Osteoblast (primary cell): ENCODE results near the gene FTO. TPM values are rescaled to one million over a fixed set of nuclear protein-coding genes. Genes with fewer than 3 reads are reported as not detected.

Source experiments
- DNase-seq: peaks from one replicate; pipeline ENCODE4 v3.0.0; 2011; ENCODE audit warnings: low spot score, mixed read lengths; ENCODE audit not compliant: insufficient read length; ENCODE audit errors: missing footprints
- H2AFZ ChIP-seq: 2 replicates; pipeline ENCODE4 v1.6.0; 2011; ENCODE audit warnings: mild to moderate bottlenecking, low read length
- H3K27ac ChIP-seq: 2 replicates; pipeline ENCODE4 v1.5.1; 2011; ENCODE audit warnings: mild to moderate bottlenecking, low read depth, low read length, moderate library complexity
- H3K27me3 ChIP-seq: 2 replicates; pipeline ENCODE4 v1.6.0; 2012; ENCODE audit warnings: mild to moderate bottlenecking, control low read depth, inconsistent platforms, low read length, moderate library complexity; ENCODE audit not compliant: insufficient read depth
- H3K36me3 ChIP-seq: 2 replicates; pipeline ENCODE4 v1.5.1; 2011; ENCODE audit warnings: mild to moderate bottlenecking, low read length, control low read depth, moderate library complexity; ENCODE audit not compliant: insufficient read depth
- H3K4me1 ChIP-seq: 2 replicates; pipeline ENCODE4 v1.5.1; 2011; ENCODE audit warnings: mild to moderate bottlenecking, low read length, control low read depth, moderate library complexity; ENCODE audit not compliant: insufficient read depth
- H3K4me2 ChIP-seq: 2 replicates; pipeline ENCODE4 v1.6.0; 2011; ENCODE audit warnings: mild to moderate bottlenecking, low read length; ENCODE audit not compliant: insufficient read depth
- H3K4me3 ChIP-seq: fragments of 200-600 bp; sonication (generic); 3 replicates; pipeline ENCODE4 v1.5.1; 2012; ENCODE audit warnings: mild to moderate bottlenecking, low read length, inconsistent platforms; ENCODE audit not compliant: insufficient read depth
- H3K79me2 ChIP-seq: 2 replicates; pipeline ENCODE4 v1.6.0; 2012; ENCODE audit warnings: mild to moderate bottlenecking, low read length, control low read depth, inconsistent platforms; ENCODE audit not compliant: insufficient read depth
- H3K9me3 ChIP-seq: 2 replicates; pipeline ENCODE4 v1.5.1; 2011; ENCODE audit warnings: low read depth, low read length, control low read depth
- H4K20me1 ChIP-seq: 2 replicates; pipeline ENCODE4 v1.6.0; 2012; ENCODE audit warnings: mild to moderate bottlenecking, low read length, control low read depth; ENCODE audit not compliant: insufficient read depth
- CTCF ChIP-seq: IDR thresholded peaks from 2 replicates; pipeline ENCODE4 v1.5.1; 2011; ENCODE audit warnings: mild to moderate bottlenecking, low read depth, low read length, moderate library complexity; ENCODE audit errors: extremely low read depth
- total RNA-seq: library from RNA; depleted of rRNA; stranded (reverse); fragments of >200 nt; gene quantifications from 2 replicates; pipeline ENCODE4 v1.2.3, GENCODE V29; 2012

Gene FTO
- total RNA-seq, 1 donor, result 152 TPM

DNA sequence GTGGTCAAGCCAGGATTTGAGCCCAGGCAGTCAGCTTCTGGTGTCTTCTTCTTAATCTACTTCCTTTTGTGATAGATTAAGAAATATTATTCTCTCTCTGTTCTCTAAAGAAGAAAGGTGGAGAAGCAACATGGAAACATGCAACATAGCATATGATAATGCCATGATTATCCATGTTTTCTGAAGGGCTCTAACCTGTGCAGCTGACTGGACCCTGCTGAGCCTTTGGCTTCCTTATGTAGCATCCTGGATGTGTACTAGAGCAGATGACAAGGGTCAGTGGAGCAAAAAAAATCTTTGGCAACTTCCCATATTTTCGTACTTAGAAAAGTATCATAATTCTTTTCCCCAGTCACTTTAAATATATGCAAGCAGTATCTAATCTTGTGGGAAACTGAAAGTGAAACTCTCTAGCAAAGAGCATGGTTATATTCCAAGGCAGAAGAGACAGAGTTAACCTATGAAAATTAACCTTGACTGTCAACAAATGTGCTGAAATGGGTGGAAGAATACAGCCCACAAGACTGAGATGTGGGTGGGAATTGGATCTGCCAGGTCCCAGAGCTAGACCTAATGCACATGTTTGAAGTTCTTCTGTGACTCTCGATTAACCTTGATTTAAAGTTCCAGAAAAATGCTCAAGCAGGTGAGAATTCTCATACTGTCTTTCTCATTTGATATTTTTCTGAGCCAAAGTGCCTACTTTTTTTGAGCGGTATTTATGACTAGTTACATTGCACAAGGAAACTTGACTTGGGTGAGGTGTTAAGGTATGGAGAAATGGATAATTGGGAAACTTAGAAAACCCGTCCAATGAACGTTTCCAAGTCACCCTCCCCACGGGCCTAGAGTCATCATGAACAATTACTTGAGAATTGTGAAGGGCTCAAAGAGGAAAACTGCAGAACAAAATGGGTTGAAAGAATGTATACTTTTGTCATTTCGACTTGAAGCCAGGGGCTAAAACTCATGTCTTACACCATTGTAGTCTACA, 248.6 kb downstream of the FTO start:
- no peak overlapping the region for H3K27ac ChIP-seq
- peaks cover 10% of the 10 kb centered on the region for H3K4me1 ChIP-seq
- TF ChIP-seq CTCF, result no peak
- no peaks in the 10 kb centered on the region for H4K20me1 ChIP-seq
- H3K27me3 ChIP-seq, result no peaks in the 10 kb centered on the region
- no peak overlapping the region for H2AFZ ChIP-seq
- H3K36me3 ChIP-seq, result no peaks in the 10 kb centered on the region
- peak overlapping the region; percentile 76 for H3K4me2 ChIP-seq
- H3K79me2 ChIP-seq, result peaks cover 2% of the 10 kb centered on the region
- peak; percentile 54 for DNase-seq
- H3K9me3 ChIP-seq, result no peaks in the 10 kb centered on the region
- H3K4me3 ChIP-seq, result peak overlapping the region; percentile 45

DNA sequence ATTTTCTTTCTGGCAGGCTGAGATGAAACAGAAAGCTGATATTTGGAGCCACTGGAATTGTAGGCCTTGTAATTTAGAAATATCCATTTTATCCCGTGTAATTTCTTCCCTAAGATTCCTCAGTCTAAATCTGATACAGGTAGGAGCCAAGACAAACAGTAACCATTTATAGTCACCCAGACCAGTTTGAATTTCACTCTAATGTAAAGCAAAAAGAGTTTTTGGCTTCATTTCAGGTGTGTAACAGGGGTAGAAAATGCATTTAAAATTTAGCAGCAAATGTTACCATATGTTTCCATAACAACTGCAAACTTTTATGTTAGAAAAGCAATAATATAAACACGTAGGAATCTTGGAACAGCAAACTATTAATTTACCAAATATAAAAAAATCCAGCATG, 249.4 kb downstream of the FTO start:
- no peak for TF ChIP-seq CTCF
- no peak overlapping the region for H3K4me2 ChIP-seq
- no peak overlapping the region for H3K27ac ChIP-seq
- peaks cover 10% of the 10 kb centered on the region for H3K4me1 ChIP-seq
- H4K20me1 ChIP-seq, result no peaks in the 10 kb centered on the region
- no peaks in the 10 kb centered on the region for H3K36me3 ChIP-seq
- no peak overlapping the region for H3K4me3 ChIP-seq
- DNase-seq, result no peak
- H2AFZ ChIP-seq, result no peak overlapping the region
- H3K9me3 ChIP-seq, result no peaks in the 10 kb centered on the region
- peaks cover 2% of the 10 kb centered on the region for H3K79me2 ChIP-seq
- H3K27me3 ChIP-seq, result no peaks in the 10 kb centered on the region

GRCh38 chr16:53955221-53955875, 251.4 kb downstream of the FTO start:
- H2AFZ ChIP-seq, result no peak overlapping the region
- no peak overlapping the region for H3K27ac ChIP-seq
- no peaks in the 10 kb centered on the region for H4K20me1 ChIP-seq
- no peak for DNase-seq
- H3K79me2 ChIP-seq, result peaks cover 2% of the 10 kb centered on the region
- H3K36me3 ChIP-seq, result no peaks in the 10 kb centered on the region
- H3K4me2 ChIP-seq, result no peak overlapping the region
- H3K4me3 ChIP-seq, result no peak overlapping the region
- no peak for TF ChIP-seq CTCF
- no peaks in the 10 kb centered on the region for H3K9me3 ChIP-seq
- peaks cover 10% of the 10 kb centered on the region for H3K4me1 ChIP-seq
- no peaks in the 10 kb centered on the region for H3K27me3 ChIP-seq

GRCh38 chr16:53958341-53958880, 254.5 kb downstream of the FTO start:
- no peaks in the 10 kb centered on the region for H3K4me1 ChIP-seq
- H3K9me3 ChIP-seq, result no peaks in the 10 kb centered on the region
- DNase-seq, result peak; percentile 57
- H2AFZ ChIP-seq, result no peak overlapping the region
- H3K27me3 ChIP-seq, result no peaks in the 10 kb centered on the region
- TF ChIP-seq CTCF, result no peak
- no peaks in the 10 kb centered on the region for H4K20me1 ChIP-seq
- H3K27ac ChIP-seq, result no peak overlapping the region
- H3K36me3 ChIP-seq, result no peaks in the 10 kb centered on the region
- no peaks in the 10 kb centered on the region for H3K79me2 ChIP-seq
- H3K4me2 ChIP-seq, result no peak overlapping the region
- H3K4me3 ChIP-seq, result no peak overlapping the region
